ENCODE results near the gene NUSAP1. TPM values are rescaled to one million over a fixed set of nuclear protein-coding genes. Genes with fewer than 3 reads are reported as not detected.

The NUSAP1 gene
- total and polyA plus RNA-seq, 2 of the 4 experiments (the other 2 are of a cell fraction), result 59.2 to 123 TPM

GRCh38 chr15:41367418-41367817, 34.7 kb downstream of the NUSAP1 start:
- no peak overlapping the region for H3K9ac ChIP-seq (ENCODE audit: low read depth, low read length)
- no peak overlapping the region for H4K5ac ChIP-seq (ENCODE audit: low read depth, low read length)
- no peak overlapping the region for H3K23ac ChIP-seq (ENCODE audit: low read depth, low read length)
- dilution Hi-C loops (cut with HindIII; ENCODE audit: low sequenced_read_pairs, unreplicated experiment) (no loop called here), intact Hi-C loops (cut with micrococcal nuclease) (loop anchor here (10.0 kb wide), 1 partner anchor 1183 kb away; no protein-coding TSS in a partner anchor), in situ Hi-C loops (cut with MboI; ENCODE audit: low sequenced_read_pairs) (no loop called here)
- H3K14ac ChIP-seq (replicated peaks; ENCODE audit: low read depth, low read length), result no peak overlapping the region
- no peaks in the 10 kb centered on the region for H3K27me3 ChIP-seq (ENCODE audit: control insufficient read depth, insufficient read depth, low read length)
- CTCF ChIA-PET, result interaction anchor here (1.4 kb wide), 1 partner anchor 16 kb away, joined by 3 read pairs; no protein-coding TSS in a partner anchor
- H2BK5ac ChIP-seq (ENCODE audit: low read depth, low read length, poor library complexity, severe bottlenecking), result no peak overlapping the region
- H3K4me2 ChIP-seq (ENCODE audit: low read depth, low read length), result no peak overlapping the region
- TF ChIP-seq CEBPB (IDR thresholded peaks at IDR 0.05; ENCODE audit: low read depth, low read length) (no peak), MAZ (IDR thresholded peaks at IDR 0.05; ENCODE audit: borderline replicate concordance, low read depth, low read length) (no peak), FOS (IDR thresholded peaks at IDR 0.05; ENCODE audit: low read depth, low read length) (no peak), SMC3 (IDR thresholded peaks at IDR 0.05; ENCODE audit: low read depth, low read length) (no peak), MAFK (IDR thresholded peaks at IDR 0.05; ENCODE audit: low read depth, low read length) (no peak), CHD1 (IDR thresholded peaks at IDR 0.05; ENCODE audit: low read depth, low read length) (no peak), RCOR1 (IDR thresholded peaks at IDR 0.05; ENCODE audit: insufficient replicate concordance, low read length) (no peak), MXI1 (IDR thresholded peaks at IDR 0.05; ENCODE audit: borderline replicate concordance, low read depth, low read length) (no peak), RAD21 (IDR thresholded peaks at IDR 0.05; ENCODE audit: low read length) (no peak), USF2 (IDR thresholded peaks at IDR 0.05; ENCODE audit: low read depth, low read length) (no peak)
- H2AK5ac ChIP-seq (ENCODE audit: low read depth, low read length), result no peak overlapping the region
- H2BK20ac ChIP-seq (ENCODE audit: low read depth, low read length), result no peak overlapping the region
- H3K56ac ChIP-seq (ENCODE audit: extremely low read depth, insufficient read depth, low read length), result no peak overlapping the region
- H4K20me1 ChIP-seq (ENCODE audit: insufficient read depth, low read length), result peaks cover 3% of the 10 kb centered on the region; the same call in 1 of the 2 replicates
- no peak overlapping the region for H2BK120ac ChIP-seq (ENCODE audit: low read depth, low read length)
- no peak overlapping the region for H3K27ac ChIP-seq (ENCODE audit: insufficient read depth, low read length)
- no peaks in the 10 kb centered on the region for H3K9me3 ChIP-seq (ENCODE audit: control insufficient read depth, insufficient read depth, low read length)
- peaks cover 10% of the 10 kb centered on the region for H3K36me3 ChIP-seq (ENCODE audit: control insufficient read depth, insufficient read depth, low read length)
- no peak overlapping the region for H2BK15ac ChIP-seq (ENCODE audit: low read depth, low read length)
- peaks cover 2% of the 10 kb centered on the region; the same call in 1 of the 2 replicates for H3K9me1 ChIP-seq (ENCODE audit: insufficient read depth, low read length)
- no peak overlapping the region for H4K8ac ChIP-seq (ENCODE audit: low read depth in 2 of 2, low read length in 2 of 2)
- H2AK9ac ChIP-seq (replicated peaks; ENCODE audit: low read depth, low read length, poor library complexity), result no peak overlapping the region
- BruUV-seq (replicated peaks), result no TSS peak
- ATAC-seq (ENCODE audit: low read depth) (no peak), DNase-seq (no peak)
- no peak overlapping the region for H3K18ac ChIP-seq (ENCODE audit: low read depth, low read length)
- H3K79me1 ChIP-seq (ENCODE audit: low read depth in 1 of 2, low read length in 2 of 2), result peaks cover 9 to 11% of the 10 kb centered on the region in 2 experiments; a peak in 3 of 4 replicates
- no peak overlapping the region for H3K4me3 ChIP-seq (ENCODE audit: insufficient read depth, low read depth, low read length)
- H3K4me1 ChIP-seq (ENCODE audit: control insufficient read depth, insufficient read depth, low read length), result no peaks in the 10 kb centered on the region
- POLR2A ChIA-PET (ENCODE audit: unreplicated experiment), result no interaction called here
- no peak overlapping the region for H3K4ac ChIP-seq (ENCODE audit: low read depth, low read length)
- H4K91ac ChIP-seq (ENCODE audit: insufficient read depth, low read depth, low read length), result no peak overlapping the region
- peak overlapping the region; percentile 11 for H2AFZ ChIP-seq (replicated peaks; ENCODE audit: low read length, poor library complexity)
- no CpG with 5 or more reads among the region's 3 CpGs for WGBS, 2 experiments (ENCODE audit: extremely low coverage in 2 of 2, insufficient read length in 1 of 2)
